HCT116 (cell line): ENCODE results near the gene ZNF462. TPM values are rescaled to one million over a fixed set of nuclear protein-coding genes. Genes with fewer than 3 reads are reported as not detected.

Source experiments
- ATAC-seq: fragments of 200-7000 bp; cut with Tn5 transposase; 2 replicates; pipeline ENCODE4 v1.9.1; 2020; ENCODE audit warnings: mild to moderate bottlenecking, moderate library complexity
- BruUV-seq: library from RNA; stranded (reverse); fragments of 400-500 nt; replicated peaks from 2 replicates; lab custom pipeline; 2021; lab: Mats Ljungman, UMichigan
- CTCF ChIA-PET: fragments of 300-600 bp; sonication (Branson Sonifier 250); formaldehyde crosslinking; loops from one replicate; lab custom pipeline; 2021; ENCODE audit warnings: antibody characterized with exemption; lab: Charles Lee
- POLR2A ChIA-PET: fragments of 300-600, 350-600 bp; sonication (Branson Sonifier 250); formaldehyde crosslinking; loops from one replicate; lab custom pipeline; 2021; ENCODE audit warnings: antibody characterized with exemption; lab: Charles Lee
- RAD21 ChIA-PET, 2 experiments: fragments of 300-600 bp; sonication (Branson Sonifier 250); formaldehyde crosslinking; loops; one replicate each; lab custom pipeline; 2023; ENCODE audit warnings: low total read pairs in 2 of 2; ENCODE audit not compliant: uncharacterized antibody in 2 of 2, unreplicated experiment in 2 of 2, low non-redundant PET in 1 of 2; lab: Charles Lee
- DNase-seq: peaks from one replicate; pipeline ENCODE4 v3.0.0-alpha.2; 2010; ENCODE audit warnings: low read depth, low spot score
- H2AFZ ChIP-seq: fragments of 200-600 bp; shearing (Covaris generic), sonication (generic); 2 replicates; pipeline ENCODE4 v1.6.1; 2017; ENCODE audit warnings: low read depth, mixed run types, mixed read lengths, antibody characterized with exemption, low read length; ENCODE audit not compliant: poor library complexity, severe bottlenecking
- H3K27ac ChIP-seq: 2 replicates; pipeline ENCODE4 v1.5.1; 2012; ENCODE audit warnings: low read depth, low read length
- H3K27me3 ChIP-seq: fragments of 200-600 bp; sonication (generic); 2 replicates; pipeline ENCODE4 v1.6.1; 2016; ENCODE audit warnings: mixed run types, low read length, mixed read lengths; ENCODE audit not compliant: insufficient read depth
- H3K36me3 ChIP-seq, 2 experiments: fragments of 200-500 bp in 1 of 2; fragments of 200-600 bp in 1 of 2; sonication (Bioruptor generic) in 1 of 2; sonication (generic) in 1 of 2; 2 replicates each; pipeline versions ENCODE4 v1.5.1 to v1.6.1; 2014 to 2016; ENCODE audit warnings: low read length in 2 of 2, inconsistent platforms in 1 of 2, mixed read lengths in 1 of 2, mixed run types in 1 of 2; ENCODE audit not compliant: insufficient read depth in 2 of 2, control insufficient read depth in 1 of 2
- H3K4me1 ChIP-seq, 2 experiments: fragments of 200-600 bp in 1 of 2; sonication (generic) in 1 of 2; 2 replicates each; pipeline versions ENCODE4 v1.5.1 to v1.6.1; 2012 to 2017; ENCODE audit warnings: low read length in 2 of 2, inconsistent platforms in 1 of 2, mild to moderate bottlenecking in 1 of 2, mixed read lengths in 1 of 2, mixed run types in 1 of 2, moderate library complexity in 1 of 2; ENCODE audit not compliant: insufficient read depth in 2 of 2, control insufficient read depth in 1 of 2
- H3K4me2 ChIP-seq: fragments of 200-600 bp; sonication (generic); 2 replicates; pipeline ENCODE4 v1.6.1; 2017; ENCODE audit warnings: mixed run types, low read length, mixed read lengths
- H3K4me3 ChIP-seq, 2 experiments: fragments of 200-600 bp in 1 of 2; sonication (generic) in 1 of 2; replicated peaks in 1 of 2; 2 replicates each; pipeline ENCODE4 v1.5.1; 2011 to 2016; ENCODE audit warnings: low read length in 2 of 2, control low read depth in 1 of 2, low read depth in 1 of 2, mild to moderate bottlenecking in 1 of 2, mixed read lengths in 1 of 2, mixed run types in 1 of 2
- H3K79me2 ChIP-seq: fragments of 200-600 bp; sonication (generic); 2 replicates; pipeline ENCODE4 v1.6.1; 2017; ENCODE audit warnings: mild to moderate bottlenecking, mixed run types, low read length, moderate library complexity, mixed read lengths; ENCODE audit not compliant: insufficient read depth
- H3K9ac ChIP-seq: fragments of 200-600 bp; sonication (generic); 2 replicates; pipeline ENCODE4 v1.6.1; 2016; ENCODE audit warnings: low read length, mixed read lengths
- H3K9me2 ChIP-seq: fragments of 200-600 bp; sonication (generic), shearing (Covaris generic); 2 replicates; pipeline ENCODE4 v1.6.1; 2017; ENCODE audit warnings: mixed run types, mild to moderate bottlenecking, moderate library complexity; ENCODE audit not compliant: insufficient read depth
- H3K9me3 ChIP-seq, 2 experiments: fragments of 200-500 bp in 1 of 2; fragments of 200-600 bp in 1 of 2; sonication (Bioruptor generic) in 1 of 2; sonication (generic) in 1 of 2; 2 replicates each; pipeline ENCODE4 v1.6.1; 2014 to 2017; ENCODE audit warnings: low read length in 2 of 2, mixed read lengths in 2 of 2, inconsistent platforms in 1 of 2, low read depth in 1 of 2, mild to moderate bottlenecking in 1 of 2, mixed run types in 1 of 2, moderate library complexity in 1 of 2; ENCODE audit not compliant: control insufficient read depth in 1 of 2, insufficient read depth in 1 of 2
- H4K20me1 ChIP-seq: fragments of 200-600 bp; sonication (generic), shearing (Covaris generic); 2 replicates; pipeline ENCODE4 v1.6.1; 2017; ENCODE audit warnings: mixed run types, mild to moderate bottlenecking, moderate library complexity; ENCODE audit not compliant: insufficient read depth
- ATF3 ChIP-seq: IDR thresholded peaks from 2 replicates; pipeline ENCODE4 v1.6.1; 2012
- CBX3 ChIP-seq: IDR thresholded peaks from 2 replicates; pipeline ENCODE4 v1.6.1; 2012; ENCODE audit warnings: low read depth
- EGR1 ChIP-seq: IDR thresholded peaks from 2 replicates; pipeline ENCODE4 v1.6.1; 2012; ENCODE audit warnings: low read depth
- ELF1 ChIP-seq: IDR thresholded peaks from 2 replicates; pipeline ENCODE4 v1.6.1; 2012; ENCODE audit warnings: low read depth, borderline replicate concordance
- EZH2 ChIP-seq: fragments of 200-600 bp; sonication (generic); IDR thresholded peaks from 2 replicates; pipeline ENCODE4 v1.6.1; 2017; ENCODE audit warnings: antibody characterized with exemption, mixed run types
- EZH2phosphoT487 ChIP-seq: fragments of 200-600 bp; IDR thresholded peaks from 2 replicates; pipeline ENCODE4 v1.6.1; 2018; ENCODE audit warnings: antibody characterized with exemption, borderline replicate concordance
- FOSL1 ChIP-seq: IDR thresholded peaks from 2 replicates; pipeline ENCODE4 v1.6.1; 2012; ENCODE audit warnings: low read depth
- JUND ChIP-seq: IDR thresholded peaks from 2 replicates; pipeline ENCODE4 v1.6.1; 2012
- POLR2AphosphoS5 ChIP-seq: IDR thresholded peaks from 2 replicates; pipeline ENCODE4 v1.6.1; 2011; ENCODE audit warnings: mild to moderate bottlenecking, low read depth, low read length, moderate library complexity
- RAD21 ChIP-seq: IDR thresholded peaks from 2 replicates; pipeline ENCODE4 v1.6.1; 2012; ENCODE audit warnings: low read depth, mild to moderate bottlenecking
- SIN3A ChIP-seq: IDR thresholded peaks from 2 replicates; pipeline ENCODE4 v1.6.1; 2012; ENCODE audit warnings: low read depth
- SRF ChIP-seq: IDR thresholded peaks from 2 replicates; pipeline ENCODE4 v1.6.1; 2012; ENCODE audit warnings: low read depth
- YY1 ChIP-seq: IDR thresholded peaks from 2 replicates; pipeline ENCODE4 v1.6.1; 2011; ENCODE audit warnings: low read length, low read depth, moderate library complexity, mild to moderate bottlenecking; ENCODE audit not compliant: insufficient replicate concordance; ENCODE audit errors: extremely low read depth
- ZBTB33 ChIP-seq: IDR thresholded peaks from 2 replicates; pipeline ENCODE4 v1.6.1; 2011; ENCODE audit warnings: mild to moderate bottlenecking, low read length, moderate library complexity; ENCODE audit not compliant: insufficient replicate concordance; ENCODE audit errors: extremely low read depth
- ZFX ChIP-seq: fragments of 450-650 bp; IDR thresholded peaks from 2 replicates; pipeline ENCODE4 v1.6.1; 2017
- intact Hi-C: fragments of 100-400 bp; cut with micrococcal nuclease; formaldehyde crosslinking; loops from 2 replicates; pipeline ENCODE4 v1.10.0; 2022
- total RNA-seq: library from RNA; stranded (reverse); gene quantifications from one replicate; pipeline ENCODE4 v1.2.1, GENCODE V29; 2021; ENCODE audit not compliant: unreplicated experiment

ZNF462 gene
- total RNA-seq, 1 experiment from 2014 or later, result 18.1 TPM

GRCh38 chr9:106934442-106935238 is 71.7 kb downstream of the ZNF462 start (continued):
- TF ChIP-seq ZBTB33, result no peak
- no peak for TF ChIP-seq FOSL1

- DNase-seq, result no peak
- no peak overlapping the region for H3K27ac ChIP-seq
- BruUV-seq, result no TSS peak
- no peak overlapping the region for H3K9ac ChIP-seq
- H3K79me2 ChIP-seq, result no peaks in the 10 kb centered on the region
- ChIA-PET RAD21 (no interaction called here), CTCF (no interaction called here), POLR2A (no interaction called here)
- H3K4me2 ChIP-seq, result no peak overlapping the region
- H3K27me3 ChIP-seq, result no peaks in the 10 kb centered on the region
- H3K4me3 ChIP-seq, result no peak overlapping the region
- H3K9me3 ChIP-seq, result no peaks in the 10 kb centered on the region
- intact Hi-C loops, result no loop called here
- no peaks in the 10 kb centered on the region for H3K36me3 ChIP-seq
- H3K9me2 ChIP-seq, result no peaks in the 10 kb centered on the region
- TF ChIP-seq EZH2 (no peak), SIN3A (no peak), EZH2phosphoT487 (no peak), ZFX (no peak), ZBTB33 (no peak), CBX3 (no peak), RAD21 (no peak), EGR1 (no peak), ELF1 (no peak), SRF (no peak), FOSL1 (no peak), JUND (no peak), POLR2AphosphoS5 (no peak), ATF3 (no peak), YY1 (no peak)
- no peak for ATAC-seq
- no peaks in the 10 kb centered on the region for H3K4me1 ChIP-seq
- no peaks in the 10 kb centered on the region for H4K20me1 ChIP-seq
- H2AFZ ChIP-seq, result no peak overlapping the region
These were observed 73.7 kb downstream of the ZNF462 start for GRCh38 chr9:106936680-106937079.
